ENCODE measurements around the gene LRRC36.

DNA sequence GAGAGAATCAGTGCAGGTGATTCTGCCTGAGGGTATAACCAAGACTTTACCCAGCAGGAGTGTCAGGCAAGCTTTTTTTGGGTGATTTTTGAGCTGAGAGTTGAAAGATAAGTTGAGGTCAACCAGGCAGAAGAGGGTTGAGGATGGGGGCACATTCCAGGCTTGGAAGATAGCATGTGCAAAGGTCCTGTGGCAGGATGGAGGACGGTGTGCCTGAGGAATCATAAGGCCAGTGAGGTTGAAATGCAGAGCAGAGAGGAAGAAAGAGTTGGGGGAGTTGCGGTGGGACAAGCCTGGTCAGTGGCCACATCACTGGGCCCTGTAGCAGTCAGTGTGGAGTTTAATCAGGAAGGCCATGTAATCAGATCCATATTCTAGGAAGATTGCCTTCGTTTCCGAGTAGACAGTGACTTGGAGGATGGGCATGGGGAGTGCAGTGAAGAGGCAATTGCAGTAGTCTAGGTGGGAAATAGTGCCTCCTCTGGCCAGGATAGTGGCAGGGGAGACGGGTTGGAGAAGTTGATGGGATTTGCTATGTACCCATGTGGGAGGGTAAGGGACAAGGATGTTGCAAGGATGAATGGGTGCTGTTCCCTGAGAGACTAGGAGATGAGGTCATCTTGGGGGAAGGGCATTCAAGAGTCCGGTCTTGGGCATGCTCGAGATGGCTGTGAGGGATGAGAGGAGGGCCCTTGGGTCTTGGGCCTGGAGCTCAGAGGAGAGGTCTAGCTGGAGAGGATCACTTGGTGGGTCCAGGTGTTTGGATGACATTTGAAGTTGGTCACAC lies 43.4 kb upstream of the LRRC36 start:
- TF ChIP-seq, protein P1, sequence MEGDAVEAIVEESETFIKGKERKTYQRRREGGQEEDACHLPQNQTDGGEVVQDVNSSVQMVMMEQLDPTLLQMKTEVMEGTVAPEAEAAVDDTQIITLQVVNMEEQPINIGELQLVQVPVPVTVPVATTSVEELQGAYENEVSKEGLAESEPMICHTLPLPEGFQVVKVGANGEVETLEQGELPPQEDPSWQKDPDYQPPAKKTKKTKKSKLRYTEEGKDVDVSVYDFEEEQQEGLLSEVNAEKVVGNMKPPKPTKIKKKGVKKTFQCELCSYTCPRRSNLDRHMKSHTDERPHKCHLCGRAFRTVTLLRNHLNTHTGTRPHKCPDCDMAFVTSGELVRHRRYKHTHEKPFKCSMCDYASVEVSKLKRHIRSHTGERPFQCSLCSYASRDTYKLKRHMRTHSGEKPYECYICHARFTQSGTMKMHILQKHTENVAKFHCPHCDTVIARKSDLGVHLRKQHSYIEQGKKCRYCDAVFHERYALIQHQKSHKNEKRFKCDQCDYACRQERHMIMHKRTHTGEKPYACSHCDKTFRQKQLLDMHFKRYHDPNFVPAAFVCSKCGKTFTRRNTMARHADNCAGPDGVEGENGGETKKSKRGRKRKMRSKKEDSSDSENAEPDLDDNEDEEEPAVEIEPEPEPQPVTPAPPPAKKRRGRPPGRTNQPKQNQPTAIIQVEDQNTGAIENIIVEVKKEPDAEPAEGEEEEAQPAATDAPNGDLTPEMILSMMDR (IDR thresholded peaks at IDR 0.05; ENCODE audit: low read depth, low read length): no peak
- no peak for TF ChIP-seq EZH2phosphoT487 (IDR thresholded peaks at IDR 0.05; ENCODE audit: low read depth)
